Transverse colon (tissue), 4 donors: Measurements from ENCODE around the gene RPRD1A. TPM values are rescaled to one million over a fixed set of nuclear protein-coding genes. Genes with fewer than 3 reads are reported as not detected.

Experiments
- DNase-seq: peaks from one replicate; pipeline ENCODE4 v3.0.0-alpha.2; 2019
- H3K27ac ChIP-seq, 4 donors: fragments of 200-600 bp; sonication (generic); 2 replicates each; pipeline ENCODE4 v1.5.1; 2016 to 2018; ENCODE audit warnings: inconsistent platforms in 4 of 4
- H3K27me3 ChIP-seq: fragments of 200-600 bp; sonication (generic); 2 replicates; pipeline ENCODE4 v1.5.1; 2017; ENCODE audit warnings: inconsistent platforms
- H3K36me3 ChIP-seq, 4 donors: fragments of 200-600 bp; sonication (generic); 2 replicates each; pipeline ENCODE4 v1.5.1; 2017 to 2019; ENCODE audit warnings: inconsistent platforms in 4 of 4
- H3K4me1 ChIP-seq, 4 donors: fragments of 200-600 bp; sonication (generic); 2 replicates each; pipeline ENCODE4 v1.5.1; 2017 to 2020; ENCODE audit warnings: inconsistent platforms in 4 of 4
- H3K4me3 ChIP-seq, 4 donors: fragments of 200-600 bp; sonication (generic); 1 replicate in 1 of 4; 2 replicates in 3 of 4; pipeline versions ENCODE4 v1.5.1 to v1.6.1; 2017 to 2019; ENCODE audit warnings: inconsistent platforms in 4 of 4
- H3K9me3 ChIP-seq, 2 donors: fragments of 200-600 bp; sonication (generic); 2 replicates each; pipeline ENCODE4 v1.5.1; 2017 to 2019; ENCODE audit warnings: inconsistent platforms in 2 of 2
- CTCF ChIP-seq, 5 experiments: fragments of 200-600 bp in 3 of 5; fragments of 450-650 bp in 2 of 5; sonication (generic) in 3 of 5; IDR thresholded peaks; 1 replicate in 2 of 5; 2 replicates in 3 of 5; pipeline ENCODE4 v1.5.1; 2016 to 2017; ENCODE audit warnings: antibody characterized with exemption in 5 of 5, inconsistent platforms in 3 of 5, mild to moderate bottlenecking in 2 of 5, moderate library complexity in 1 of 5
- EP300 ChIP-seq: sonication (generic); formaldehyde crosslinking; IDR thresholded peaks from one replicate; pipeline ENCODE4 v1.6.1; 2017; ENCODE audit warnings: antibody characterized with exemption, low read depth
- POLR2A ChIP-seq: fragments of 450-650 bp; IDR thresholded peaks from one replicate; pipeline ENCODE4 v1.6.1; 2016; ENCODE audit warnings: antibody characterized with exemption, mild to moderate bottlenecking, moderate library complexity
- POLR2AphosphoS5 ChIP-seq, 3 donors: sonication (generic); formaldehyde crosslinking; IDR thresholded peaks; one replicate each; pipeline ENCODE4 v1.6.1; 2016; ENCODE audit warnings: antibody characterized with exemption in 3 of 3
- WGBS, 2 donors: methylation state at CpG; one replicate each; pipeline ENCODE4 v1.1.5; 2018; ENCODE audit warnings: low coverage in 1 of 2; 5-methylcytosine and 5-hydroxymethylcytosine counted together
- in situ Hi-C, 4 donors: fragments of 200-750 bp; cut with MboI; loops; one replicate each; pipeline versions ENCODE4 v1.15.0 to v1.15.1; 2017; ENCODE audit warnings: low sequenced_read_pairs in 3 of 4, low pct_ligation_motif_present in 1 of 4, low pct_unique_long_range_greater_than_20kb in 1 of 4
- intact Hi-C: fragments of 100-400 bp; cut with DNase I; formaldehyde crosslinking; loops from one replicate; pipeline ENCODE4 v1.15.1; 2023; ENCODE audit warnings: low total_unique reads
- total RNA-seq, 4 donors: library from RNA; depleted of rRNA; stranded (reverse); fragments of >200 nt; gene quantifications; one replicate each; pipeline ENCODE4 v1.1.0, GENCODE V29; 2016

RPRD1A gene
- total RNA-seq, 4 donors from 2014 or later = 34.4 to 59.9 (median 44.3) TPM

- in situ Hi-C loops (loop anchor here in 2 of 4 donors (25.0 kb wide), 2 partner anchors 180 to 555 kb away; partner anchors contain the start of gene ZNF396 (in 1 of the 2)), intact Hi-C loops (loop anchor here (10.0 kb wide), 1 partner anchor 187 kb away; no protein-coding TSS in a partner anchor)
These were observed 125.2 kb downstream of the RPRD1A start for GRCh38 chr18:35942133-35942532.

GRCh38 chr18:35941299-35941698 lies 126.1 kb downstream of the RPRD1A start:
- in situ Hi-C loops (loop anchor here in 2 of 4 donors (25.0 kb wide), 2 partner anchors 179 to 554 kb away; partner anchors contain the start of gene ZNF396 (in 1 of the 2)), intact Hi-C loops (loop anchor here (10.0 kb wide), 1 partner anchor 186 kb away; no protein-coding TSS in a partner anchor)
- Histone ChIP-seq H3K27ac (no peak overlapping the region), H3K4me1 (no peaks in the 10 kb centered on the region), H3K4me3 (no peak overlapping the region), H3K36me3 (no peaks in the 10 kb centered on the region), H3K27me3 (no peaks in the 10 kb centered on the region), H3K9me3 (no peaks in the 10 kb centered on the region)
- WGBS, 2 donors = 64 to 77% methylated on average over 5 to 6 of the region's 6 CpGs
- no peak for DNase-seq
- no peak for TF ChIP-seq POLR2A

More at GRCh38 chr18:35942133-35942532, 125.2 kb downstream of the RPRD1A start:
- no peaks in the 10 kb centered on the region for H3K9me3 ChIP-seq
- no peak for TF ChIP-seq POLR2AphosphoS5 (IDR thresholded peaks at IDR 0.05)
- no peak for TF ChIP-seq CTCF (IDR thresholded peaks at IDR 0.05)
- no peak for TF ChIP-seq EP300
- TF ChIP-seq POLR2A = no peak
- H3K4me1 ChIP-seq = no peaks in the 10 kb centered on the region
- no peak overlapping the region for H3K27ac ChIP-seq
- H3K36me3 ChIP-seq = no peaks in the 10 kb centered on the region
- H3K27me3 ChIP-seq = no peaks in the 10 kb centered on the region
- DNase-seq = no peak
- H3K4me3 ChIP-seq = no peak overlapping the region

Other genes with a start within 250 kb of the RPRD1A start
- gene SLC39A6, start 61.8 kb upstream of the RPRD1A start, total RNA-seq = 10 to 100 TPM in 3 of 4 donors, 1 to 10 TPM in 1; 4.5 to 24.3 (median 19.6) TPM
- gene ELP2, start 62.3 kb upstream of the RPRD1A start, total RNA-seq = 10 to 100 TPM; 23.2 to 59.5 (median 49.6) TPM
- 1 to 10 TPM; 2.6 to 5.7 (median 4.4) TPM for gene MOCOS, start 119.9 kb upstream of the RPRD1A start, total RNA-seq
- 10 to 100 TPM in 2 of 4 donors, 1 to 10 TPM in 2; 3.5 to 40.0 (median 14.5) TPM for gene FHOD3, start 230.2 kb upstream of the RPRD1A start, total RNA-seq